ENCODE measurements around the gene TRAM2. TPM values are rescaled to one million over a fixed set of nuclear protein-coding genes. Genes with fewer than 3 reads are reported as not detected.

TRAM2 gene
- total and polyA plus RNA-seq, 2 donors (not counting 3 experiments of a cell fraction or from before 2014, with no cell fraction given), result 85.7 to 98.6 TPM

- CTCF ChIA-PET, result interaction anchor here (1.0 to 4.2 kb wide), 7 partner anchors 14 to 136 kb away, joined by 4 to 27 read pairs (median 5); no protein-coding TSS in a partner anchor
- H3K79me2 ChIP-seq (ENCODE audit: control insufficient read depth, insufficient read depth, low read length), result peaks cover 82% of the 10 kb centered on the region
- H2AFZ ChIP-seq (ENCODE audit: low read depth, low read length), result no peak overlapping the region
- H3K27ac ChIP-seq (ENCODE audit: insufficient read depth, low read depth, low read length), result peak overlapping the region; percentile 19
- POLR2A ChIA-PET, result no interaction called here
- H3K4me1 ChIP-seq (ENCODE audit: control insufficient read depth, extremely low read depth, insufficient read depth, low read length), result peaks cover 48% of the 10 kb centered on the region
- TF ChIP-seq POLR2A (IDR thresholded peaks at IDR 0.05; ENCODE audit: low read depth, low read length) (no peak), JUN (IDR thresholded peaks at IDR 0.05; ENCODE audit: borderline replicate concordance, insufficient read depth, insufficient read length, low read depth) (no peak), EZH2 (IDR thresholded peaks at IDR 0.05; ENCODE audit: borderline replicate concordance, low read depth, low read length, severe bottlenecking) (no peak), FOS (IDR thresholded peaks at IDR 0.05; ENCODE audit: borderline replicate concordance, insufficient read depth, low read length) (no peak), GATA2 (IDR thresholded peaks at IDR 0.05; ENCODE audit: insufficient read depth, insufficient read length, low read depth, low read length) (no peak), CTCF (IDR thresholded peaks at IDR 0.05; ENCODE audit: extremely low read depth in 1 of 2, insufficient read depth in 1 of 2, low read depth in 1 of 2, low read length in 2 of 2) (no peak)
- no peaks in the 10 kb centered on the region for H3K27me3 ChIP-seq (ENCODE audit: control insufficient read depth in 2 of 2, insufficient read depth in 2 of 2, low read length in 2 of 2)
- H3K9ac ChIP-seq (replicated peaks; ENCODE audit: extremely low read depth, insufficient read depth, low read length), result no peak overlapping the region
- no TSS peak for BruUV-seq (replicated peaks)
- no peak overlapping the region for H3K4me2 ChIP-seq (ENCODE audit: insufficient read depth, low read length)
- intact Hi-C loops (cut with micrococcal nuclease), result no loop called here
- H3K36me3 ChIP-seq (ENCODE audit: control insufficient read depth in 2 of 2, extremely low read depth in 1 of 2, insufficient read depth in 2 of 2, low read length in 2 of 2), result no peaks in the 10 kb centered on the region
- no peak for FAIRE-seq
- dilution Hi-C loops (cut with MboI; ENCODE audit: extremely low pct_ligation_motif_present, low sequenced_read_pairs), result no loop called here
- no peak for DNase-seq (ENCODE audit: low read depth, low spot score)
- H3K9me3 ChIP-seq (replicated peaks; ENCODE audit: control insufficient read depth, insufficient read depth, low read length), result no peaks in the 10 kb centered on the region
- H3K9me1 ChIP-seq (replicated peaks; ENCODE audit: control insufficient read depth, extremely low read depth, insufficient read depth, low read length), result no peaks in the 10 kb centered on the region
- no peak overlapping the region for H3K4me3 ChIP-seq (replicated peaks in 1 of 3; ENCODE audit: insufficient read depth in 1 of 3, low read depth in 1 of 3, low read length in 3 of 3)
- H4K20me1 ChIP-seq (replicated peaks; ENCODE audit: control insufficient read depth, extremely low read depth, insufficient read depth, low read length), result no peaks in the 10 kb centered on the region
Measured at GRCh38 chr6:52553158-52553557, 23.7 kb downstream of the TRAM2 start.

Data from endothelial cell of umbilical vein (primary cell).